ENCODE results near the gene GRIK2. TPM values are rescaled to one million over a fixed set of nuclear protein-coding genes. Genes with fewer than 3 reads are reported as not detected.

The GRIK2 gene
- total and polyA plus RNA-seq, 2 donors (not counting 3 experiments of a cell fraction or from before 2014, with no cell fraction given) = not detected

- FAIRE-seq (no peak), DNase-seq (ENCODE audit: low read depth, low spot score) (no peak)
- Histone ChIP-seq H3K4me3 (replicated peaks in 1 of 3; ENCODE audit: insufficient read depth in 1 of 3, low read depth in 1 of 3, low read length in 3 of 3) (no peak overlapping the region), H3K9ac (replicated peaks; ENCODE audit: extremely low read depth, insufficient read depth, low read length) (no peak overlapping the region), H3K27me3 (ENCODE audit: control insufficient read depth in 2 of 2, insufficient read depth in 2 of 2, low read length in 2 of 2) (no peaks in the 10 kb centered on the region), H4K20me1 (replicated peaks; ENCODE audit: control insufficient read depth, extremely low read depth, insufficient read depth, low read length) (no peaks in the 10 kb centered on the region), H3K9me1 (replicated peaks; ENCODE audit: control insufficient read depth, extremely low read depth, insufficient read depth, low read length) (no peaks in the 10 kb centered on the region), H3K4me2 (ENCODE audit: insufficient read depth, low read length) (no peak overlapping the region), H3K27ac (ENCODE audit: insufficient read depth, low read depth, low read length) (no peak overlapping the region), H3K79me2 (ENCODE audit: control insufficient read depth, insufficient read depth, low read length) (no peaks in the 10 kb centered on the region), H3K9me3 (replicated peaks; ENCODE audit: control insufficient read depth, insufficient read depth, low read length) (no peaks in the 10 kb centered on the region), H2AFZ (ENCODE audit: low read depth, low read length) (no peak overlapping the region), H3K4me1 (ENCODE audit: control insufficient read depth, extremely low read depth, insufficient read depth, low read length) (no peaks in the 10 kb centered on the region), H3K36me3 (ENCODE audit: control insufficient read depth in 2 of 2, extremely low read depth in 1 of 2, insufficient read depth in 2 of 2, low read length in 2 of 2) (no peaks in the 10 kb centered on the region)
- dilution Hi-C loops (cut with MboI; ENCODE audit: extremely low pct_ligation_motif_present, low sequenced_read_pairs) (no loop called here), intact Hi-C loops (cut with micrococcal nuclease) (no loop called here)
- POLR2A ChIA-PET = no interaction called here
- CTCF ChIA-PET = no interaction called here
- no peak for TF ChIP-seq CTCF (IDR thresholded peaks at IDR 0.05; ENCODE audit: extremely low read depth in 1 of 2, insufficient read depth in 1 of 2, low read depth in 1 of 2, low read length in 2 of 2)
- no peak for TF ChIP-seq POLR2AphosphoS5 (IDR thresholded peaks at IDR 0.05; ENCODE audit: insufficient read depth, low read depth, low read length)
- no peak for TF ChIP-seq POLR2A (IDR thresholded peaks at IDR 0.05; ENCODE audit: low read depth, low read length)
- BruUV-seq (replicated peaks) = no TSS peak
Measured at GRCh38 chr6:101544286-101544685, 150.8 kb downstream of the GRIK2 start.

GRCh38 chr6:101545191-101545590, 151.7 kb downstream of the GRIK2 start:
- ChIA-PET CTCF (no interaction called here), POLR2A (no interaction called here)

More at GRCh38 chr6:101545191-101545590, 151.7 kb downstream of the GRIK2 start:
- no peak for FAIRE-seq
- no peak overlapping the region for H3K4me3 ChIP-seq (replicated peaks in 1 of 3; ENCODE audit: insufficient read depth in 1 of 3, low read depth in 1 of 3, low read length in 3 of 3)
- no peak overlapping the region for H3K27ac ChIP-seq (ENCODE audit: insufficient read depth, low read depth, low read length)
- no peaks in the 10 kb centered on the region for H3K79me2 ChIP-seq (ENCODE audit: control insufficient read depth, insufficient read depth, low read length)
- DNase-seq (ENCODE audit: low read depth, low spot score) = no peak
- dilution Hi-C loops (cut with MboI; ENCODE audit: extremely low pct_ligation_motif_present, low sequenced_read_pairs) = no loop called here
- no peak overlapping the region for H2AFZ ChIP-seq (ENCODE audit: low read depth, low read length)
- TF ChIP-seq MYC (IDR thresholded peaks at IDR 0.05; ENCODE audit: low read depth, low read length) (no peak), JUN (IDR thresholded peaks at IDR 0.05; ENCODE audit: borderline replicate concordance, insufficient read depth, insufficient read length, low read depth) (no peak), POLR2A (IDR thresholded peaks at IDR 0.05; ENCODE audit: low read depth, low read length) (no peak), POLR2AphosphoS5 (IDR thresholded peaks at IDR 0.05; ENCODE audit: insufficient read depth, low read depth, low read length) (no peak), GATA2 (IDR thresholded peaks at IDR 0.05; ENCODE audit: insufficient read depth, insufficient read length, low read depth, low read length) (no peak), MAX (IDR thresholded peaks at IDR 0.05; ENCODE audit: insufficient read depth, insufficient read length) (no peak), FOS (IDR thresholded peaks at IDR 0.05; ENCODE audit: borderline replicate concordance, insufficient read depth, low read length) (no peak), CTCF (IDR thresholded peaks at IDR 0.05; ENCODE audit: extremely low read depth in 1 of 2, insufficient read depth in 1 of 2, low read depth in 1 of 2, low read length in 2 of 2) (no peak), EZH2 (IDR thresholded peaks at IDR 0.05; ENCODE audit: borderline replicate concordance, low read depth, low read length, severe bottlenecking) (no peak)
- BruUV-seq (replicated peaks) = no TSS peak
- H3K9me1 ChIP-seq (replicated peaks; ENCODE audit: control insufficient read depth, extremely low read depth, insufficient read depth, low read length) = no peaks in the 10 kb centered on the region
- H3K27me3 ChIP-seq (ENCODE audit: control insufficient read depth in 2 of 2, insufficient read depth in 2 of 2, low read length in 2 of 2) = no peaks in the 10 kb centered on the region
- no peaks in the 10 kb centered on the region for H4K20me1 ChIP-seq (replicated peaks; ENCODE audit: control insufficient read depth, extremely low read depth, insufficient read depth, low read length)
- no peaks in the 10 kb centered on the region for H3K36me3 ChIP-seq (ENCODE audit: control insufficient read depth in 2 of 2, extremely low read depth in 1 of 2, insufficient read depth in 2 of 2, low read length in 2 of 2)
- intact Hi-C loops (cut with micrococcal nuclease) = no loop called here
- H3K9me3 ChIP-seq (replicated peaks; ENCODE audit: control insufficient read depth, insufficient read depth, low read length) = no peaks in the 10 kb centered on the region
- no peaks in the 10 kb centered on the region for H3K4me1 ChIP-seq (ENCODE audit: control insufficient read depth, extremely low read depth, insufficient read depth, low read length)
- no peak overlapping the region for H3K4me2 ChIP-seq (ENCODE audit: insufficient read depth, low read length)
- H3K9ac ChIP-seq (replicated peaks; ENCODE audit: extremely low read depth, insufficient read depth, low read length) = no peak overlapping the region

Measured in endothelial cell of umbilical vein (primary cell).